AG04449 (cell line): ENCODE measurements around the gene PGAP2.

Experiments used
- CTCF ChIA-PET: fragments of 350-600 bp; formaldehyde crosslinking; extraction: SDS; loops from one replicate; lab custom pipeline; 2021; ENCODE audit warnings: antibody characterized with exemption; lab: Yijun Ruan, JAX
- POLR2A ChIA-PET: fragments of 400-600, 350-600 bp; formaldehyde crosslinking; extraction: SDS; loops from one replicate; lab custom pipeline; 2020; ENCODE audit warnings: antibody characterized with exemption, inconsistent platforms; lab: Yijun Ruan, JAX
- DNase-seq: peaks from one replicate; pipeline ENCODE4 v3.0.0-alpha.2; 2010; ENCODE audit warnings: low read depth, low spot score
- H3K4me3 ChIP-seq: 2 replicates; pipeline ENCODE4 v1.5.1; 2011; ENCODE audit warnings: low read depth, mild to moderate bottlenecking, control low read depth, low read length
- CTCF ChIP-seq: IDR thresholded peaks from one replicate; pipeline ENCODE4 v1.5.1; 2011; ENCODE audit warnings: mild to moderate bottlenecking, moderate library complexity, low read length, control low read depth, inconsistent platforms; ENCODE audit not compliant: insufficient read depth; ENCODE audit errors: missing control alignments

Gene PGAP2

GRCh38 chr11:3826721-3827120, 18.4 kb downstream of the PGAP2 start:
- ChIA-PET CTCF (interaction anchor here (1.0 to 1.9 kb wide), 5 partner anchors 12 to 23 kb away, joined by 3 to 7 read pairs (median 4); no protein-coding TSS in a partner anchor), POLR2A (no interaction called here)
- no peak for DNase-seq
- TF ChIP-seq CTCF, result no peak
- no peak overlapping the region for H3K4me3 ChIP-seq

DNA sequence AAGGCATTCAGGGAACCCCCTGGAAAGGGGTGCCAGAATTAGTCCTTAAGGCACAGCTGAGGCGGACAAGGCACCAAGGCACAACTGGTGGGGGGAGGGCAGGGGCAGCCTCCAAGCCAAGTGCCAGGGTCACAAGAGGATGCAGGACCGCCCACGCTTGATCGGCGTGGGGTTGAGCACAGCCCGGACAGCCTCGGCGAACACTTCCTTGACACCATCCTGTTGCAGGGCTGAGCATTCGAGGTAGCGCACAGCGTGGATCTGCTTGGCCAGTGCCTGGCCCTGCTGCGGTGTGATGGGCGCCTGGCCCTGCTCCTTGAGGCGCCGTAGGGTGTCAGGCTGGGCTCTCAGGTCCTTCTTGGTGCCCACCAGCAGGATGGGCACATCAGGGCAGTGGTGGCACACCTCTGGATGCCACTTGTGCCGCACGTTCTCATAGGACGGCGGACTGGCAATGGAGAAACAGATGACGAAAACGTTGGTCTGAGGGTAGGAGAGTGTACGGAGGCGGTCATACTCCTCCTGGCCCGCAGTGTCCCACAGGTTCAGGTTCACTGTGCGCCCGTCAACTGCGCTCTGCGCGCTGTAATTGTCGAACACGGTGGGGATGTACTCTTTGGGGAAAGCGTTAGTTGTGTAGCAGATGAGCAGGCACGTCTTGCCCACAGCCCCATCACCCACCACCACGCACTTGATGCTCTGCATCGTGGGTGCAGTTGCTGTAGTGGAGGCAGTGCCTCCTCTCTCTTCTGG, 19.2 kb downstream of the PGAP2 start:
- ChIA-PET POLR2A (no interaction called here), CTCF (interaction anchor here (1.4 to 1.5 kb wide), 2 partner anchors 14 to 21 kb away, joined by 4 read pairs; no protein-coding TSS in a partner anchor)
- no peak overlapping the region for H3K4me3 ChIP-seq
- DNase-seq, result no peak
- no peak for TF ChIP-seq CTCF

DNA sequence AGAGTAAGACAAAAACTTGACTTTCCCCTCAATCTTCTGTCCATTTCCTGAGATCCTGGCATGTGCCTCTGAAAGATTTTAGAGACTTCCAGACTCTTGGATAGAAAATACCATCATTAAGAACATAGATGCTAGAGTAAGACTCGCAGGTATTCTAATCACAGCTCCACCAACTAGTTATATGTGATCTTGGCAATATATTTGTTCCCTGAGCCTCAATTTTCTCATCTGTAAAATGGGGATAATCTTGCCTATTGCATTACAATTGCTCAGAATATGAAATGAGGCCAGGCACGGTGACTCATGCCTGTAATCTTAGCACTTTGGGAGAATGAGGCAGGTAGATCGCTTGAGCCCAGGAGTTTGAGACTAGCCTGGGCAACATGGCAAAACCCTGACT, 21.7 kb downstream of the PGAP2 start:
- no peak for DNase-seq
- POLR2A ChIA-PET, result interaction anchor here (1.2 kb wide), 1 partner anchor 9 kb away, joined by 3 read pairs; no protein-coding TSS in a partner anchor
- CTCF ChIA-PET, result interaction anchor here (17.5 to 27.1 kb wide), 2 partner anchors 18 to 229 kb away, joined by 332 to 1868 read pairs; partner anchors contain the start of genes RHOG and STIM1
- no peak for TF ChIP-seq CTCF
- no peak overlapping the region for H3K4me3 ChIP-seq

- no peak overlapping the region for H3K4me3 ChIP-seq
- no peak for DNase-seq
- ChIA-PET POLR2A (interaction anchor here (1.2 kb wide), 1 partner anchor 8 kb away, joined by 3 read pairs; no protein-coding TSS in a partner anchor), CTCF (interaction anchor here (1.1 to 27.1 kb wide), 3 partner anchors 17 to 228 kb away, joined by 3 to 1868 read pairs (median 332); partner anchors contain the start of genes RHOG and STIM1)
- TF ChIP-seq CTCF, result no peak
These were observed 22.4 kb downstream of the PGAP2 start for GRCh38 chr11:3830730-3831129.

- no peak for DNase-seq
- no peak overlapping the region for H3K4me3 ChIP-seq
- POLR2A ChIA-PET, result no interaction called here
- TF ChIP-seq CTCF, result no peak
- CTCF ChIA-PET, result interaction anchor here (0.9 to 27.1 kb wide), 4 partner anchors 16 to 227 kb away, joined by 3 to 1868 read pairs (median 168); partner anchors contain the start of genes PGAP2, RHOG and STIM1
These were observed 23.2 kb downstream of the PGAP2 start for GRCh38 chr11:3831378-3832239.
